HCEC 1CT (cell line): ENCODE measurements around the gene SIGLEC1.

ENCODE experiments used
- DNase-seq: peaks from one replicate; pipeline ENCODE4 v3.0.0-alpha.2; 2017

The SIGLEC1 gene

DNA sequence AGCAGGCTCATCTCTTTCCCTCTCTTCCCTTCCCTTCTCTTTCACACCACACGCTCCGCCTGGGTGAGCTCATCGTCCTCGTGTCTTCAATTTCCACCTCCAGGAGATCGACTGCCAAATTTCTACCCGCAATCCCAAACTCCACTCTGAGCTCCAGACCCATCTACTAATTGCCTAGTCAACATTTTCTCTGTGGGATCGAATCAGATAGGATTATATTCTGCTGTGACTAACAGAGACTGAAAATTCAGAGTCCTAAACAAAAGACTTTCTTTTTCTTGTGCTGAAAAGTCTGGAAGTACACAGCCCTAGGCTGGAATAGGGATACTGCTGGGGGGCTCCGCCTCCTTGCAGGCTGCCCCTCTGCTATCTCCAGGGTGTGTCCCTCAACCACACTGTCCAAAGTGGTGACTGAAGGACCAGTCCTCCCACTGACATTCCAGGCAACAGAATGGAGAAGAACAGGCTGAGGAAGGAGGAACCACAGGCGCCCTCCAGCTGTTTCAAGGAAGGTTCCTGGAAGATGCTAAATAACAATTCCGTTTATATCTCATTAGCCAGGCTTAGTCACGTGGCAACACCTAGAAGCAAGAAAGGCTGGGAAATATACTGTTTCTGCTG lies 15.1 kb upstream of the SIGLEC1 start:
- peak; percentile 27 for DNase-seq

DNA sequence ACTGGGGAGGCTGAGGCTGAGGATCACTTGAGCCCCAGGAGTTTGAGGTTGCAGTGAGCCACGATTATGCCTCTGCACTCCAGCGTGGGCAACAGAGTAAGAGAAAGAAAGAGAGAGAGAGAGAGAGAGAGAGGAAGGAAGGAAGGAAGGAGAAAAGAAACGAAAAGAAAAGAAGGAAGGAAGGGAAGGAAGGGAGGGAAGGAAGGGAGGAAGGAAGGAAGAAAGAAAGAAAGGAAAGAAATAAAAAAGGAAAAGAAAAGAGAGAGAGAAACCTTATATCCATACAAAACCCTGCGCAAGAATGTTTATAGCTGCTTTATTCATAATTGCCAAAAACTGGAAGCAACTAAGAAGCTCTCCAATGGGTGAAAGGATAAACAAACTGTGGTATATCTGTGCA lies 12.0 kb upstream of the SIGLEC1 start:
- no peak for DNase-seq

DNA sequence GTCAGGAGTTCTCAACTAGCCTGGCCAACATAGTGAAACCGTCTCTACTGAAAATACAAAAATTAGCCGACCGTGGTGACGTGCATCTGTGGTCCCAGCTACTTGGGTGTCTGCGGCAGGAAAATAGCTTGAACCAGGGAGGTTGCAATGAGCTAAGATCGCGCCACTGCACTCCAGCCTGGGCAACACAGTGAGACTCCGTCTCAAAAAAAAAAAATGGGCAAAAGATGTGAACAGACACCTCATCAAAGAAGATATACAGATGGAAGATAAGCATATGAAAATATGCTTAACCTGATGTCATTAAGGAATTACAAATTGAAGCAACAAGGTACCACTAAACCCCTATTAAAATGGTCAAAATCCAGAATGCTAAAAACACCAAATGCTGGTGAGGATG lies 10.9 kb upstream of the SIGLEC1 start:
- no peak for DNase-seq

DNA sequence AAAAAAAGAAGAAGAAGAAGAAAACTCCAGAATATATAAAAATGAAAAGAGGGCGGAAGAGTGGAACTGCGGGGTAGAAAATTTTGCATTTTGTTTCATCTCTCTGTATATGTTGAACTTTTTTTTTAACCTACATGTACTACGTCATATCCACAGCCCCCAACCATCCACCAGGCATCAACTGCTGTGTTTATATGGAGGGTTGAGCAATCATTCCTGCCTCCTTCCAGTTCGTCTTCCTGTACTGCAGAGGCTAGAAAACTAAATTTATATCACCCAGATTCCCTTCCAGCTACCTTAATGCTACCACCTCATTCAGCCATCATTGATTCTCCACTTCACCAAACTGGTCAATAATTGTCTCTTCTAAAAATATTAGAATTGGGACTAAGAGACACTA lies 9.5 kb upstream of the SIGLEC1 start:
- DNase-seq: no peak

DNA sequence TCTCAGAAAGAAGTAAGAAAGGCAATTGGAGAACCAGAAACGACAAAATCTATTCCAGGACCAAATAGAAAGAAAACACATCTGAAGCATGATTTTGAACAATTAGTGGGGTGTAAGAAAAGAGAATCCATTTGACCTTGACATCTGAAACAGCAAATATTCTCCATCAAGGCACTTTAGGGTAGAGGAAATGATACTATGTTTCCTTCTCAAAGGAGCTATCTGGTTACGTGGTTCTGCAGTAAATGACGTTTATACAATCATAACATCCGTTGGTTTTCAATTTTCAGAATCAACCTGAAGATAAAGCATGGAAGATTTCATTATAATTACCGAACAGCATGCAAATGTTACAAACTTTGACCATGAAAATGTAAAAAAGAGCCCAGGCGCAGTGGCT lies 8.2 kb upstream of the SIGLEC1 start:
- DNase-seq: no peak

DNA sequence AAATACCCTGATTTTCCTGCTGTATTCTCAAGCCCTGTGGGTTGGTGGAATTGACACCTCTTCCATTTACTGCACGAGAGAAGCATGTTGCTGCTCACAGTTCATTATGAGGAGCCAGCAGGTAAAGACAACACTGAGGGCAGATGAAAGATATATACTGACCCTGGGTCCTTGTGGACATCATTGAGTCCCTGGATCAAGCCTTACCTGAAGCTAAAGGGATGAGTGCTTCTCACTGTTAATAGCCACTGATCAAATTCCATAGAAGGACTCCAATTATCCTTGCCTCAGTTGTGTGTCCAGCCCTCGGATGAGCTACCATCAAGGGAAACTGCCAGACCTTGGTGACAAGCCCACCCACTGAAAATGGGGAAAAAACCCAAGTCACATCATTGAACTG lies 7.7 kb upstream of the SIGLEC1 start:
- no peak for DNase-seq

DNA sequence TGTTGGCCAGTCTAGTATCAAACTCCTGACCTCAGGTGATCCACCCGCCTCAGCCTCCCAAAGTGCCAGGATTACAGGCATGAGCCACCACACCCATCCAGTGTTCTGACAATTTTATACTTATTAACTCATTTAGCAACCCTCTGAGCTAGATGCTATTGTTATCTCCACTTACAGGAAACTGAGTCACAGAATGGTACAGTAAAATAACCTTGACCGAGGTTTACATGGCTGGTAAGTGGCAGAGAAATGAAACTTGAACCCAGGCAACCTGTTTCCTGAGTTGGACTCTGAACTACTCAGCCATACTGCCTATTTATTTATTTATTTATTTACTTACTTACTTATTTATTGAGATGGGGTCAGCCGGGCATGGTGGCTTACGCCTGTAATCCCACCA lies 6.6 kb upstream of the SIGLEC1 start:
- DNase-seq: no peak

DNA sequence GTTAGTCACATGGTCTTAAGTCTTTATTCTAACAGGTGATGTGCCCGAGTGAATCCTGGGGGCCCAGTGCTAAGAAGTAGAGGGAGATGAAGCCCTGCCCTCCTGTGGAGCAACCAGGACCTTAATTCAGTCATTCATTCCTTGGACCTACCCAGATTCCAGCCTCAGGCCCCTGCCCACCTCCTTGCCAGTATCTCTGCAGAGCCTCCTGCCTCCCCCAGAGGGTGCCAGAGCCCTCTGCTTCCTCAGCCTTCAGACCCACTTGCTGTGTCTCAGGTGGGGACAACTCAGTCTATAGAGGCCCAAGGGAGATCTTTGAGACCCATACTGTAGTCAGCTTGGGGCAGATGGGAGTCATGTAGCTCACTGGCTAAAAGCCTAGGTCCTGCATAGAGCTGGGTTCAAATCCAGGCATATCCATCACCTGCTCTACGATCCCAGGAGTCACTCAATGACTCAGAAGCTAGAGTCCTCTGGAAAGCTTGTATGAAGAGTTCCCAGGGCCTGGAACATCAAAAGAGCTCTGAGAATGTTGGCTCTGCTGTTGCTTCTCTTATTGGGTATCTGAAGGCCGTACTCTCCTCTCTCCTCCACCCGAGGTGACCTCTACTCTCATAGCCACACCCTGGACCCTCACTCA lies 3.9 kb upstream of the SIGLEC1 start:
- DNase-seq: peak; percentile 42

DNA sequence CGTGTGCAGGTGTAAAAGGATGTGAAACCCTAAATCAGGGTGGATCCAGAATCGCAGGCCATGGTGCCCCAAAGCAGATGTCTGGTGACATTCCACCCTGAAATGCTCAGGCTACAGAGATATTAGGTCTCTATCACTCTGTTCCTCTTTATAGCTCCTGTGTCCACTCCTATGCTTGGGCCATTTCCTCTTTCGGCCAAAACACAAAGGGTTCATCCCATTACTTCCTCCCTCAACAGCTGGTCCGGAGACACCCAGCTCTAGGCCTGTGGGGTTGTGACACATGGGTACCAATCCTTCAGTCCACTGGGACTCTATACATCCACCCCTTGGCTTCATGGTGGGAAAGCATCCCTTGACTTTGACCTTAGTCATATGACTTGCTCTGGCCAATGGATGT lies 1.7 kb upstream of the SIGLEC1 start:
- no peak for DNase-seq

DNA sequence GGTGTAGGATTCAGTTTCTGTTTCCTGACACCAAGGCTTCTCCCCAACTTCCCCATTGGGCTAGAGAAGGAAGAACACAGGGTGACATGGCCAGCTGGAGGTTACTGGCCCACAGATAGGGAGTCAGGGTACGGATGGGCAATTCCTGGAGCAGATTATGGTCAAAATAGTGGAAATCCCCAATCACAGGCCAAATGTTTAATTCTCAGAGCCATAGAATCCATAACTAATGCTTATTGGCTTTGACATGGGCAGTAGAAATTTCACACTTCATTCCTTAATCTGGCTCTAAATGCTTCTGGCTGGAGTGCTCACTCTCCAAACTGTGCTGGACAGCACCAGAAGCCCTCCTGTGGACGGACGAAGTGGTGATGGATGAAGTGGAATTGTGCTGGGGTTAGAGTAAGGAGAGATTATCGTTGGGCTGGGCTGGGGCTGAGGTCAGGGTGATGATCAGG lies 887 bp downstream of the SIGLEC1 start:
- DNase-seq: no peak

DNA sequence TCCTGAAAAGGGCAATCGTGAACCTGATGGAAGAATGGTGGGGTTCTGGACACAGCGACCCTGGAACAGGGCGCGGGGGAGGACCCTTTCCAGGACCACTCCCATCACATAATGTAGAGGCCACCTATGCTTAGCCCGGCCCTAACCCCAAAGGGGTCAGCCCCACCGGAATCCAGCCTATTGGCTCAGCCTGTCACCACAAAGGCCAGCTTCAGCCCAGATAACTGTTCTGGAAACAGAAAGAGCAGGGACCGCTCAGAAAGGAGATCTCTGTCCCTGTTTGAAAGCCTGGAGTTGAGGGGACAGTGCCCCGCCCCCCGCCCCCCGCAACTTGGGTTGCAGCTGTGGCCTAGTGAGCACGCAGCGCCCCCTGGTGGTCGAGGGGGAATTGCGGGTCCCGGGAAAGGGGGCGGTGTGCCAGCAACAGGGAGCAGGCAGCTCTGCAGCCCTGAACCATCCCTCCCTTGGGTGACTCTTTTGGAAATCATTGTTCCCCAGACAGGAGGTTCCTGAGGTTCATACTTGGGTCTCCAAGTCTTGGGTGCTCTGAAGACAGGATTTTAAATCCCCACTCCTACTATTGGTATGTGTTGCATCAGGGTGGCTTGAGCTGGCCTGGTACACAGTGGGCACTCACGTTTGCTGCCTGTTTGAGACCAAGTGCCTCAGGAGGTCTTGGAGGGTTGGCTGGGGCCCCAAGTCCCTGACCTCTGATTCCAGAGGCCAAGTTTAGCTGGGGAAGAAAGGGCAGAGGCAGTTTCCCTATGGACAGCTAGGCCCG lies 1.5 kb downstream of the SIGLEC1 start:
- DNase-seq: peak; percentile 12

DNA sequence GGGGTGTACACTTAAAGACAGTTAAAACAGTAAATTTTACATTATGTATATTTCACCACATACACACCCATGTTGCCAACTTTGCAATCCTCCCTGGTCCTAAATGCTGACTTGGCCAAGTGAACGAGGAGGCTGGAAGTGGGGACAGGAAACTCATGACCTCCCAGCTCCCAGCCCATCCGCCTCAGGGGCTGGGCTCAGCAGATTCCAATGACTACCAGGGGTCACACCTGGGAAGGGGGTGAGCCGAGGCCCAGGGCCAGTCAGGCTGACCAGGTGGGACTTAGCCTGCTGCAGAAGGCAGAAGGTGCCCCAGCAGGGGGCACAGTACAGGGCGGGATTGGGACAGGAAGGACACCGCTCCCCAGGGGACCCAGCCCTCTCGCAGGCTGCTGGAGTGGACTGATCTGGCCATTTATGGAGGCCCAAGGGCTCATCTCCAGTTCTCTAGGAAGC lies 2.4 kb downstream of the SIGLEC1 start:
- DNase-seq: no peak

DNA sequence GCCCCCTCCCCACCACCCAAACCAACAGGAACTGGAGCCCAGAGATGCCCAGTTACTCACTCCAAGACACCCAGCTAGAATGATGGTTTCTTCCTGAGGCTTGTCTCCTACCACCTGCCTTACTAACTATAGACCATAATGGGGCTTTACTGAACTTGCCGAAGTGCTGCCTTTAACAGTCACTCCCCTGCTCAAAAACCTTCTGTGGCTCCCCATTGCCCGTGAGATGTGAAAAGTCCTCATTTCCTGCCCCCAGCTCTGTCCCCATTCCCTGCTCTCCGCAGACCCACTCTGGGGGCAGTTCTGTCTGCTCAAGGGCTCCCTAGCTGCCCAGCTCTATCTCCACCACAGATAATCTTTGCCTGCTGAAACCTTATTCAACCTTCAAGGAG lies 4.9 kb downstream of the SIGLEC1 start:
- no peak for DNase-seq

DNA sequence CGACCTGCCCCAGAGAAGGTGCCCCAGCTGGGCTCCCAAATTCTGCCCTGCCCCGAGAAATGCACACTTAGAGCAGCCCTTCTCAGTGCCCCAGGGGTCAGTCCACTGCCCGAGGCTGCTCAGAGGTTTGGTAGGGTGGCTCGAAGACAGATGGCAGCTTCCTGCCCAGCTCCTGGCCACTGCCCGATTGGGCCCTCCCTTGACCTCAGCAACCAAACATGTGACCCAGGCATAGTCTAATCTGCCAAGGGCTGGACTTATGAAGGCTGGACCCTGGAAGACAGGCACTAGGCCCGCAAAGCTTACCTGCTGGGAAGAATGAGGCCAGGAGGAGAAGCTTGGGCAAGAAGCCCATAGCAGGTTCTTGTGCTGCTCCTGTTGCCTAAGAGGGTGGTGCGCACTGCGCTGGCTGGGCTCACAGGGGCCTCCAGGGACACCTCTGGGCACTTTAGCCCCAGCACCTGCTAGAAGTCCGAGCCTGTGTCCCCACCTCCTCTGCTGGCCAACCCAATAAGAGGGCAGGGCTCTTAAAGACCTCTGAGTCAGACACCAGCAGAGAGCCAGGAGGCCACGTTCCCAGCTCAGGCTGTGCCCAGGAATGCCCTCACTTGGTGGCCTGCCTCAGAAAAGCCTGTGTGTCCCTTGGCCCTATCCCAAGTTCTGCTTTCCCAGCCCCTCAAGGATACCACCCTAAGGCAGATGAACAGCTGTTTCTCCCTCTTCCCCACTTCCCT lies 5.5 kb downstream of the SIGLEC1 start:
- DNase-seq: no peak

DNA sequence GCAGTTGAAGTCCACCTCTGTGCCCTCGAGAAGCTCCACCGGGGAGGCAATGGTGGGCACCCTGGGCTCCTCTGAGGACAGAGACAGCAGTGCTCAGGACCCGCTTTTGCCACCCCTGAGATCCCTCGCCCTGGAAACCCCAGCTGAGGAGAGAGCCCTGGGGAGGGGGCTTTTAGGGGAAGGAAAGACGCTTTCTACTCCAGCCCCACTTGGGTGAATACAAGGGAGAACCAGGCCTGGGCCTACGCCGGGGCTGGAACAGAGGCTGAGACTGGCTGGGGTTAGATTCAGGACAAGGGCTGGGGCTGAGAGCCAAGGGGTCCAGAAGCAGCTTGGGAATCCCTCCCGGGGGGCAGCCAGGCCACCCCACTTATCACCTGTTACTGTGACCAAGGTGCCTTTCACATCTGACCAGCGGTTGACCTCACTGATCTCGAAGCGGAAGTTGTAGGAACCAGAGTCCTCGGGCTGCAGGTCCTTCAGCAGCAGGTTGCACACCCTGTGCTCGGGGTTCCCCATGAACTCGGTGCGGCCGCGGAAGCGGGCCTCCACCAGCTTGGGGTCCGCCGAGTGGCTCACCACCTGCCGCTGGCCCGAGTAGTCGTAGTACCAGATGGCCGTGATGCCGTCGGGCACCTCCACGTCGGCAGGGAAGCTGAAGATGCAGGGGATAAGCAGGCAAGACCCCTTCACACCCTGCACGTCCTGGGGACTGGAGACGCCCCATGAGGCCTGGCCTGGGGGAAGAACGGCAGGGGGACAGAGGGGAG lies 6.2 kb downstream of the SIGLEC1 start:
- no peak for DNase-seq

DNA sequence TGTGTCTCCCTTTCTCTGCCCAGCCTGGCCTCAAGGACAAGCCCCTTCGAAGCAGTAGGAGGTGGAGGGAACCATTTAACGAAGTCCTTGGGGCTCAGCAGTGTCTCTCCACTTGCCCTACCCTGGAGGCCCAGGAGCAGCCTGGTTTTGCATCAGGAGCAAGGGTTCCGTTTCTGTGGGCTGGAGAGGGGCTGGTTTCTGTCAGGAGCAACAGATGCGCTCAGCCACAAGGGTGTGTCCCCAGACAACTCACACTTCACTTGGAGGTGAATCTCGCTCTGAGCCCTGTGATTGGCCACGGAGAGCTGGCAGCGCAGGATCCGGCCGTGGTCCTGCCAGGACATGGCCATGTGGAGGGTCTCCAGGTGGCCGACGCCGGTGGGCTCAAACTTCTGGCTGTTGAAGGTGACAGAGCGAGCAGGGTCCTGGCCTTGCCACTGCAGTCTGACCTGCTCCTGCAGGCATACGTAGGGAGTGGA lies 6.9 kb downstream of the SIGLEC1 start:
- DNase-seq: no peak

DNA sequence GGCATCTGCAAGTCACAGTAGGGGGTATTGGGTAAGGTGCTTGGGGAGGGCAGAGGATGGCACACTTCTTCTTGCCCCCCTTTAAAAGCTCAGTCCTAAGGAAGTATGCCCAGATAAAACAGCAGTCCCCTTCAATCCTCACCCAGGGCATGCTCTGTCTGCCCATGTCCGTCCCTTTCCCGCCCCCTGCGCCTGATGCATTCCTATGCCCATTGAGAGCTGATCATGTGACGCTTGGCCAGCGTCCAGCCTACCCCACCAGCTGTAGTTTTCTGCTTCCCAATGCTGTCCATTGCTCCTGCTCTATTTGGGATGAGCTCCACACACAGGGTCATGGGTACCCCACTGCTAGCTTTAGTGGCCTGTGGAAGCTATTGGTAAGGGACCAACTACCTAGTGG lies 8.3 kb downstream of the SIGLEC1 start:
- DNase-seq: no peak

DNA sequence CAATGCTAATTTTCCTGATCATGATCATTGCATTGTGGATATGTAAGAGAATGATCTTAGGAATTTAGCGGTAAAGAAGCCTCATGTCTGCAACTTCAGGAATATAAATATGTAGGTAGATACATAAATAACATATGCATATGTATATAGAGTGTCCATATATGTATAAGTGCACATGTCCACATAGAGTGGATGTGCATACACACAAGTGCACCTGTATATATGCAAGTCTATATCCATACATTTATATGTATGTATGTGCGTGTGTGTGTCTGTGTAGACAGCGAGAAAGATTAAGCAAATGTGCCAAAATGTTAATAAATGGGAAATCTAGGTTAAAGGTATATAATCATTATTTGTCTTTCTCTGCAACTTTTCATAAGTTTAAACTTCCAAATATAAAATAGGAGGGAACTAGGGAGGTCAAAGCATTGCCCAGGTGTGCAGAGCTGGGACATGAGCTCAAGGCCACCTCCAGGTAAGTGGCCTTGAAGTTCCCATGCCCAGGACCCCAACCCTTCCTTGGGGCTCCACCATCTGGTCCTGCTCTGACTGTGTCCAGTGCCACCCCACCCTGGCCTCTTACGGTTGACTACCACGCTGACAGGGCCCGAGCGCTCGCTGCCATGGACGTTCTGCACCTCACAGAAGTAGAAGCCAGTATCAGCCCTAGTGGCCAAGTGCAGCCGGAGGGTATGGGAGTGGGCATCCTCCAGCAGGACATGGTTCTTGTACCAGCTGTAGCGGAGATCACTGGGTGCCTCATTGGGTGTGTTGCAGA lies 9.6 kb downstream of the SIGLEC1 start:
- no peak for DNase-seq

DNA sequence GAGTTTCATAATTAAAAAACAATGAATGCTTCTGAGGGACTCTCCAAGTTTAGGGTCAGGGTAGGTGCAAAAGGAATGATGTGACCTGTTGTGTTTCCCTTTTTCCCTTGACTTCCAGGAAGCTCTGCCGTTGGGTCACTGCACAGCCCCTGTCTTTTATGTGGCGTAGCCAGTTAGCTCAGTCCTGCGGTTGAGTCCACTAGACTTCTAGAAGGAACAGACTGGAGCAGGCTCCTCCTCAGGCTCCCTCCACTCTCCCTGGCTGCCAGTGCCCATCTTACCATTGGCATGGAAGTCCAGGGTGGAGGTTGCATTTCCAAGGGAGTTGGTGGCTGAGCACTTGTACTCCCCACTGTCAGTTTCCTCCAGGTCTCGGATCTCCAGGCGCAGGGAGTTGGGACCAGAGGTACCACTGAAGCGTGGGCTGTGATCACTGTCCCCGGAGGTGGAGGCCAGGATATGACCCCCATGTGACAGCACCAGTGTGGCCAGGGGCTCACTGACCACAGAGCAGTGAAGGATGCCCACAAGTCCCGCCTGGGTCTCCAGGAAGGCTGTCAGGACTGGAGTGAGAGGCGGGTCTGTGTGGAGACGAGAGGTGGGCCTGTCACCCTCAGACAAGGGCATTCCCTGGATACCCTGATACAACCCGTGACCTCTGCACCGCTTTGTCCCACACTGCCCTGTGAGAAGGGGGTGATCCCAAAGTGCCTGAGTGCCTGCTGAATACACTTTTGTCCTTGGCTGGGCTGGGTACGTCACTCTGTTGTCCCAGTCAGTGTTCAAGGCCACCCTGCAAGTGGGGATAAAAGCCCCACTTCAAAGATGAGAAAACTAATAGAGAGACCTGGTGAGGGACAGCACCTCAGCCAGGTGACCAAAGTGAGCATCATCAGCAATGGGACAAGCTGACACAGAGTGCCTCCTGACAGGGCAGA lies 11.1 kb downstream of the SIGLEC1 start:
- DNase-seq: no peak

DNA sequence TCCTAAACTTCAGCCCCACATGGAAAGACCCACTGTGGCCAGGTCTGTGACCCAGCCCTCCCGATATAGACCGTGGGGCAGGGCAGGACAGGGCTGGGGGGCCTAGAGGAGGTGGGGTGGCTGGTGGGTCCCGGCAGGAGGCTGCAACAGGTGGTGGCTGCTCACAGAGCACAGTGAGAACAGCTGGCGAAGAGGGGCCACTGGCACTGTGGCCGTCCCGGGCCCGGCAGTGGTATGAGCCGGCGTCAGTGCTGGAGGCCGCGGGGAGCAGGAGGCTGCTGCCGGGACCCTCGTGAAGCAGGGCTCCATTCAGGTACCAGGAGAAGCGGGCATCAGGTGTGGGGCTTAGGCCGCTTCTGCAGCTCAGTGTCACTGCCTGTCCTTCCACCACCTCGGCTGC lies 13.4 kb downstream of the SIGLEC1 start:
- DNase-seq: no peak

DNA sequence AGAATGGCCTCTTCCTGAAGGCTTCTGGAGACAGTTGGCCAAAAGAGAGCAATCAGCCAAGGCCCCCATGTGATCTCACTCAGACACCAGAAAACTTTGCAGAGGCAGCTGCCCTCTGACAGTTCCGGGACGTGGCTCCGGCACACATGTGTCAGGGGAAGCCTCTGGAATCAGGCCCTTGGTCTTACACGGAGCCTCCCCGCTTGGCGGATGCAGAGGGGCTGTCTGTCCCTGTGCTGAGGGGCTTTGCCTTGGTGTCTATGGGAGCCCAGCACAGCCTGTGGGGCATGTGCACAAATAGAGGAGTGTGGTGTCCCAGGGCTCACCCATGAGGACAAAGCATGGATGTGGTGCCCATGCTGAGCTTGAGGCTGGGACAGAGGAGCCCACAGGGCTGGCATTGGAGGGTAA lies 13.8 kb downstream of the SIGLEC1 start:
- peak; percentile 5 for DNase-seq
